Stimulated activated CD4-positive, alpha-beta T cell treated with anti-CD3 and anti-CD28 coated beads, Interleukin-4, amount 100 ng/mL, for 1 hour (primary cell): Measurements from ENCODE around the gene SEC14L5.
"Not testable (repeated sequence)": the region's sequence is repeated elsewhere in the genome, so short reads cannot be mapped to it uniquely, and the experiment has no call there.

ENCODE experiments used
- DNase-seq: peaks from one replicate; pipeline ENCODE4 v3.0.0-alpha.2; 2020

Gene SEC14L5

DNA sequence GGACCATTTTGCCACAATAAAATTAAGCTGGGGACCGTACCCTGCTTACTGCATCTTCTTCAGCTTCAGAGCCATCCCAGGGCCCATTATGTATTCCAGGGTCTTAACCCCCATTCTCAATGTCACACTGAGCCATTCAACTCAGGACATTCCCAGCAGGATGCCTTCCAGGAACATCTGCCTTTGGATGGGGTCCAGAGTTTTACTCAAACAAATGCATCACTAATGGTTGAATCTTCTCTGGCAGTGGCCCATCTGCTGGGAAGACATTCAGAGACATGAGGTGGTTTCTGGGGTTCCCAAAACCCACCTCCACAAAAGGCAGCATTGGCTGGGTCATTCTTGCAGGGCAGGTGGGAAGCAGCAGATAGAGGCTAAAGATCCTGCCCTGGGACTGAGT is 3.4 kb upstream of the SEC14L5 start:
- no peak for DNase-seq

DNA sequence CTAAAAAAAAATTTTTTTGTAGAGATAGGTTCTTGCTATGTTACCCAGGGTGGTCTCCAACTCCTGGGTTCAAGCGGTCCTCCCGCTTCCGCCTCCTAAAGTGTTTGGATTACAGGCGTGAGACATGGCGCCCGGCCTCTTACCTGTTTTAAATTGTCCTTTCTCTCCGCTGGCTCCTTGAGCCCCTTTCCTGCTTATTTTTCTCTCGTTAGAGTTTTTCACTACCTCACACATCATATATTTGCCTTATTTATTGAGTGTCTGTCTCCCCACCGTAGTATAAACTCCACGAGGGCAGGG is 760 bp upstream of the SEC14L5 start:
- DNase-seq, result no peak

DNA sequence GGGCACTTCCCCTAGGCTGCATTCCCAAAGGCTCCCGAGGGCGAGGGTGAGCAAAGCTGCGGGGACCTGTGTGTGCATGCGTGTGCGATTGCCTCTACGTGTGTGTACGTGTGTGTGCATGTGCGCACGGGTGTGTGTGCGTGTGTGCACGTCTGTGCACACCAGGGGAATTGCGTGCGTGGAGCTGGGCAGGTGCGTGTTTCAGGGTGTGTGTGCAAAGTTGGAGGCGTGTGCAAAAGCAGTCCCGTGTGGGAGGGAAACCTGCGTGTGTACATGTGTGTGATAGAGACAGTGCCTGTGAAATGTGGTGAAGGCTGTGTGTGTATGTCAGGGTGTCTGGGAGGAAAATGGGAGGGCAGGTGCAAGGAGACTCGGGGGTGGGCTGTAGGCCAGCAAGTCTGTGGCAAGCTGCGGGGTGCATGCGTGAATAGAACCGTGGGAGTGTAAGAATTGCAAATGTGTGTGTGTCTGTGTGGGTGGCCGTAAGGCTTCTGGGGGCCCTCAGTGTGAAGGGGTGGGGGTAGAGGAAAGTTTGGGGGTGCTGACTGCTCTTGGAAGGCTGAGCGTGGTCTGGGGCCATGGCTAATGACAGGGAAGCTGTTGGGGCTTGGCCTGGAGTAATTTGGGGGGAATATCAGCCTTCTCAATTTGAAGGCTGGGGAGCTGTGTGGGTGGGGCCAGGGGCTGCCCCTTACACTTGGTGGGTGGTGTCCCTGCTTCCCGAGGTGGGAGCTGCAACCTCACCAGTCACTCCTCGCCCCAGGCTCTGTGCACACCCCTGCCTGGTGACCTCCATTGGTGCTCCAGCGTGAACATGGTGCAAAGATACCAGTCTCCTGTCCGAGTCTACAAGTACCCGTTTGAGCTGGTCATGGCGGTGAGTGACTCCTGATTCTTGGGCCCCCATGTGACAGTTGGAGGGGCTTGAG is 644 bp downstream of the SEC14L5 start:
- no peak for DNase-seq

DNA sequence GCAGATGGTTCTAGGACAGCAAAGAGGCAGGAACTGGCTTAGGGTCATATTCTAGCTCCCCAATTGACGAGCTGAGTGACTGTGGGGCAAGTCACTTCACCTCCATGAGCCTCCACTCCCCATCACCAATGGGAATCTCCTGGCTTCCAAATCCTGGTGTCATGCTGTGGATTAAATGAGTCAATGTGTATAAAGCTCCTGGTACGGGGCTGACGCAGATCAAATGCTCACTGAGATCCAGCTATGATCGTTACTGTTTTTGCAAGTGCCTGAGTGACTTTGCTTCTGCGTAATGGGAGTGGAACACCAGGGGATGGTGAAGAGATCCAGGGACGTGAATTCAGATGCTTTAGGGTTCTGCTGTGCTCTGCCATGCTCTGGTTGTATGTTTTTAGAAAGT is 2.4 kb downstream of the SEC14L5 start:
- DNase-seq, result no peak

DNA sequence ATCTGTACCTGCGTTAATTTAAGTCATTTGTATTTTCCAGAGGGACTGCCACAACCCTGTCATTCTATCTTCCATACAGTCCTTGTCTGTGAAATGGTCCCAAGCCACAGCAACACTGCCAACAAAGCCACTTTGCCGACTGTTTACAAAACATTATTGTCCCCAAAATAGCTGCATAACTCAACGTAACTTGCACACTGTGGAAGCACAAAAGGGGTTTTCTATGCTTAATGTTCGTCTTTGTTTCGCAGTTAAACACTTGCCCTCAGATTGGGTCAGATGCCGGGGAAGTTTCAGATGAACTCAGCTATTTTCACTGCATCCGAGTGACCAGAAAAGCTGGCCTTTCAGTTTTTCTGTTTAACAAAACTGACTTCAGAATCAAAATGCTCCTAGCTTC is 4.6 kb downstream of the SEC14L5 start:
- DNase-seq, result no peak

DNA sequence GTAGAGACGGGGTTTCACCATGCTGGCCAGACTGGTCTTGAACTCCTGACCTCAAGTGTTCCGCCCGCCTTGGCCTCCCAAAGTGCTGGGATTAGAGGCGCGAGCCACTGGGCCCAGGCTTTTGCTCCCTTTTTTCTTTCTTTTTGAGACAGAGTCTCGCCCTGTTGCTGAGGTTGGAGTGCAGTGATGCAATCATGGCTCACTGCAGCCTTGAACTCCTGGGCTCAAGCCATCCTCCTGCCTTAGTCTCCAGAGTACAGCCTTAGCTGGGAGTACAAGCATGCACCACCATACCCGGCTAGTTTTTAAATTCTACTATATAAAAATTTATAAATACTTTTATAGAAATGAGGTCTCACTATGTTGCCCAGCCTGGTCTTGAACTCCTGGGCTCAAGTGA is 5.4 kb downstream of the SEC14L5 start:
- not testable (repeated sequence) for DNase-seq

DNA sequence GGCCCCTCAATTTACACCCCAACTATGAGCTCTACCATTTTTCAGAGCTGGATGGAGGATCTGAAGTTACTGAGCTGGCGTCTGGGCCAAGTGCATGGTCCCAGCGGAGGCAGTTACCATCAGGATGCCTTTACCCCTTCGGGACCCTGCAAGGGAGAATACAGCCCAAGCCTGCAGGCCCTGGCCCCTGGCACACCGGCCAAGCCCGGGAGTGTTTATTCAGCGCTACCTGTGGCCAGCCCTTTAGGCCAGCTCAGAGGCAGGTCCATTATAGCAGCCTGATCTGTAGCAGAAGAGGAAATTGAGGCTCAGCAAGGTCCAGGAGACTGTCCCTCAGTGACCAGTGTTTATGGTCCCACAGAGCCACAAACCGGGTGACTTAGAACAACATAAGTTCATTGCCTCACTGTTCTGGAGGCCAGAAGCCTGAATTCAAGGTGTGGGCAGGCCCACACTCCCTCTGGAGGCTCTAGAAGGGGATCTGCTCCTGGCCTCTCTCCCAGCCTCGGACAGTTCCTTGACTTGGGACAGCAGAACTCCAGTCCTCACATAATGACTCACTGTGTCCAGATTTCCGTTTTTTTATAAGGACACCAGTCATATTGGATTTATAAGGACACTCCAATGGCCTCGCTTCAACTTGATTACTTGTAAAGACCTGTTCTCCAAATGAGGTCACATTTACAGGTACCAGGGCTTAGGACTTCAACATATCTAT is 8.8 kb downstream of the SEC14L5 start:
- no peak for DNase-seq

DNA sequence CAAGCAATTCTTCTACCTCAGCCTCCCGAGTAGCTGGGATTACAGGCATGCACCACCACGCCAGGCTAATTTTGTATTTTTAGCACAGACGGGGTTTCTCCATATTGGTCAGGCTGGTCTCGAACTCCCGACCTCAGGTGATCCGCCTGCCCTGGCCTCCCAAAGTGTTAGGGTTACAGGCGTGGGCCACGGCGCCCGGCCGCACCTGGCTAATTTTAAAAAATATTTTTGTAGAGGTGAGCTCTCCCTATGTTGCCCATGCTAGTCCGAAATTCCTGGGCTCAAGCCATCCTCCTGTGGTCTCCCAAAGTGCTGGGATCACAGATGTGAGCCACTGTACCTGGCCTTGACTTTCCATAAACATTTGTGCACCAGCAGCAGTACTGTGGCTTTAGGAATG is 10.1 kb downstream of the SEC14L5 start:
- DNase-seq, result not testable (repeated sequence)

DNA sequence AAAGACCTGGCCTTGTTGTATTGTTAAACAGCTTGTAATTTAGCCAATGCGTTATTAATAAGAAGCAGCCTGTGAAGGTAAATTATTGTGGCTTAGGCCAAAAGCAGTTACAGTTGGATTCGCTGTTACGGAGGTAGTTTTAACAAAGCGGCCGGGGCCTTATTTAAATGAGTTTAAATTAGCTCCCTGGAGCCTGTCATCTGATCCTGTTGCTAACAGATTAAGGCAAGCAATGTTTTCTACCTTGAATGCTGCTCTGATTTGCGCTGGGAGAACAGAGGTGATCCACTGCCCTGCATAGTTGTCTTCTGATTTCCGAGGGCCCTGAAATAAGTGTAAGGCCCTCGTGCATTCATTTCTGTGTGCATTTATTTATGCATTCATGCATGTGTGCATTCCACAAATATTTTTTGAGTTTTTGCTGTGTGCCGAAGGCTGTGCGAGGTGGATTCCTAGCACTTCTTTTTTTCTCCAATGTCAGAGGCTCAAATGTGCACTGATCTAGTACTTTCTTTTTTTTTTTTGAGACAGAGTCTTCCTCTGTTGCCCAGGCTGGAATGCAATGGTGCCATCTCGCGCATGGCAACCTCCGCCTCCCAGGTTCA is 10.9 kb downstream of the SEC14L5 start:
- no peak for DNase-seq

DNA sequence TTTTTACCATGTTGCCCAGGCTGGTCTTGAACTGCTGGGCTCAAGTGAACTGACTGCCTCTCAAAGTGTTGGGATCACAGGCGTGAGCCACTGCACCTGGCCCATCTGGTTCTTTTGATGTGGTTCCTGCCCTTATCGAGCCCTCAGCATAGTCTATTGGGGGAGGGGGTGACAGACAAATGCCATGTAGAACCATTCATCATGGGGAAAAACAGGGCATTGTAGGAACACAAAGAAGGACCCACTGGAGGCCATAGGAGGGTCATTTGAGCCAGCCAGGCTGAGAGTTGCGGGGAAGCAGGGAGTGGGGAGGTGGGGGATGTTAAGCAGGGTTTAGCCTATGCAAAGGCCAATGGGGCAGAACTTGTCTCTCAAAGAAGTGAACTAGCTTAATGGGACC is 11.9 kb downstream of the SEC14L5 start:
- DNase-seq, result no peak

DNA sequence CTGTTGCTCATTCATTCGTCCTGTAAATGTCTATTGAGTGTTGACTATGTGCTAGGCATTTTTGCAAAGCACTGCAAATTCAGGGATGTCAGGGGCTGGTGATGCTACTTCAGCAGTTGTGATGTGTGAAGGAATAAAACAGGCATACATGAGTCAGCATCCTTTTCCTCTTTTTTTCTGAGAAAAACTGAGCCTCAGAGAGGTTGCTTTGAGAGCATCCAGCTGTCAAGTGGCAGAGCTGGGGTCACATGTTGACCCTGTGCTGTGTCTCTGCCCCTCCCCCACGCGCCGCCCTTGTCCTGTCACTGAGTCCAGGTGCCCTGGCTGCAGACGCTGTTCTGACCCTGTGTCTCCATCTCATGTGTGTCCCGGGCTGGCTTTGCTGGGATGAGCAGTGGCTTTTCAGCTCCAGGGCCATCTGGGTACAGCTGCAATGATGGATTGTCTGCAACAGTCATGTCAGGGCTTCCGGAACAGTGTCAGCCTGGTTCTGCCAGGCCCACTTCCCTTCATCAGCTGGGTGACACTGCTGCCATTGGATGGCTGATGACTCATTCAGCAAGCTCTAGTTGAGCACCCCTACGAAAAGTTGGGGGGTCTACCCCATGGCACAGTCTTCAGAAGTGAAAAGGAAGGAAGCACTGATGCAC is 14.9 kb downstream of the SEC14L5 start:
- no peak for DNase-seq

DNA sequence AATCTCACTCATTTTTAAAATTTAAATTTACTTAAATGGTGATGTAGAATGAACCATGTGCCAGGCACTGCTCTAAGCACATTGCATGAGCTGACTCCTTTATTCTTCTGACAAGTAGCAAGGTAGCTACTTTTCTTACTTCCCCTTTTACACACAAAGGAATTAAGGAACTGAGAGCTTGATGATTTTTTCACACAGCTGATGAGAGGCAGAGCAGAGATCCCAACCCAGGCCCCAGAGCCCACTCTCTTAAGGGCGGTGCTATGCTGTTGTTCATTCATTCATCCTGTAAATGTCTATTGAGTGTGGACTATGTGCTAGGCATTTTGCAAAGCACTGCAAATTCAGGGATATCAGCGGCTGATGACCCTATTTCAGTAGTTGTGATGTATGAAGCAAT is 17.9 kb downstream of the SEC14L5 start:
- DNase-seq, result no peak

DNA sequence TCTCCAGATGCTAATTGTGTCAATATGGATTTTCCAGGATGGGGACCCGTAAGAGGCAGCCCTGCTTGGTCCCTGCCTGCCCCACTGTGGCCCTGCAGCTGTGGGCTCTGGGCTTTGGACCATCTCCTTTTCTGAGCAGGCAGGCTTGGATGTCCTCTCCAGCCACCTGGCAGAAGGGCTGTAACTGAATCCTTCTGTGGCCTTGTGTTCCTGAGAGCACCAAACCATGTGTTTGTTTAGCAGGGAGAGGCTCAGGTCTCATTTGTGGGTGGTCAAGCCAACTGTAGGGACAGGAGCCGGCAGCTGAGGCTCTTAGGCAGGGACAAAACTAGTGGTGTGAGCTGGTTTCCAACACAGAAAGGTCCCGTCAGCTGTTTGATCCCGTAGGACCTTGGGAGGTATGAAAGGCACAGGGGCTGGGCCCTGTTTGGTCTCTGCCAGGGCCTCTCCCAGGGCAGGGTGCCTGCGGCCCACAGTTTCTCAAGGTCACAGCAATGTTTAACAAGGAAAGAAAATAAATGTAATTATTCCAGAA is 18.5 kb downstream of the SEC14L5 start:
- DNase-seq, result no peak

DNA sequence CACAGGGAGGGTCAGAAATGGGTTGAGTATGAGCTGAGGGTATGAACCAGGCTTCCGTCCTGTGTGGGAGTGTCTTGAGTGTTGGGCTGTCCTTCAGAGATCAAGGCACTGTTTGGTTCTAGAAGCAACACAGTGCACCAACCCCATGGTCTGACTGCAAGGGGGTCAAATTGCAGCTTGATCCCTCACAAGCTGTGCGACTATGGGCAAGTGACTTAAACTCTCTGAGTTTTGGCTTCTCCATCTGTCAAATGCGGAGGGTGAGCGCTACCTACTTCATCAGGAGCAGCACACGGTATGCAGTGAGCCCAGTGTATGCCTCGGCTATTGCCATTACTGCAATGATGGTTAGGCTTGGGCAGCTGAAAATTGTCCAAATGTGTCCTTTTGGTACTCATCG is 21.0 kb downstream of the SEC14L5 start:
- no peak for DNase-seq

DNA sequence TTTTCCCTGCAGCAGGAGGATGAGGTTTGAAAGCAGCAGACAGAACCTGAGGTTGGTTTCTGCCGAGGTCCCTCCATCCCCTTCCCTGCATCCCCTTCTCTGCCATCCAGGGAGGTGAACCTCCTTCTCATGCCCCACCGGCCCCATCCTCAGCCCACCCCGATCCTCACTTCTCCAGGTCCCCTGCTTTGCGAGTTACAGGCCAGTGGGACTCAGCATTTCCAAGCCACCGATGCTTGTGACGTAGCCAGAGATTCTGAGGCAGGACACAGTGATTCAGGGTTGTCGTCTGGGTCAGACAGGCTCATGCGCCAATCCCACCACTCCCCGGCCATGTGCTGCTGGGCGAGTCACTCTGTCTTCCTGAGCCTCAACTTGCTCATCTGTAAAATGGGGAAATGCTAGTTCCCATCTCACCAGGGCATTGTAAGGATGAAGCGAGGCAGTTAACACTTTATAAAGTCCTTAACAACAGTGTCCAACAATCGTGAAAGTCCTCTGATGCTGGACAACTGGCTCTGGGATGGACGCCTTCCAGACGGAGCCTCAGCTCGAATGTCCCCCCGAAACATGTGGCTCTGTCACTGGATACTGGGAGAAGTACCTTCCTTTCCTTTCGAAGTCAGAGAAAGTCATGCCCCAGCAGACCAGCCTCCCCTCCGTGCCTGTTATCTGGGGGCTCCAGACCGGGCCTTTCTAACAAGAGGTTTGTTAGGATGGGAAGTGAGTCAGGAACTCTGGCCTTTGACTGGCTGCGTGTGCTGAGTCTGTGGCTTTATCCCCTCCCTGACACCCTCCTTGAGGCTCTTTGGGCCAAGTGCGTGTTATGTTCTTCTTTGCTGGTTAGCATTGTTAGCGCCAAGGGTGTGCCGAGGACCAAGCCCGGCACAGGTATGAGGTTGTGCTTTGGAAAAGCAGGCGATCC is 21.9 kb downstream of the SEC14L5 start:
- DNase-seq, result no peak

DNA sequence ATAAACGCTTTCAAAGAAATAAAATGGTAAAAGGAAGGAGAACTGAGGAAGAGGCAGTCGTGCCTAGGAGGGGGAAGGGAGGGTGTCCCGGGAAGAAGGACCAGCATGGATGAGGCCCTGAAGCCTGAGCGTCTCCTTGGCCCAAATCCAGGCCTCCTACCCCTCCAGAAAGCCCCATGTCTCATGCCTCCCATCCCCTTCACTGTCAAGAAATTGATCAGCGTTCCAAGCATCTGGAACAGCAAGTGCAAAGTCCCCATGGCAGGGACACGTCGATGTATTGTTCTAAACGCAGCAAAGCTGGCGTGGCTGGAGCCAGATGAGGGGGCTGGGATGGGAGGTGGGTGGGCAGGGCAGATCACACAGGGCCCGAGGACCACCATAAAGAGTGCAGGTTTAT is 22.6 kb downstream of the SEC14L5 start:
- no peak for DNase-seq

DNA sequence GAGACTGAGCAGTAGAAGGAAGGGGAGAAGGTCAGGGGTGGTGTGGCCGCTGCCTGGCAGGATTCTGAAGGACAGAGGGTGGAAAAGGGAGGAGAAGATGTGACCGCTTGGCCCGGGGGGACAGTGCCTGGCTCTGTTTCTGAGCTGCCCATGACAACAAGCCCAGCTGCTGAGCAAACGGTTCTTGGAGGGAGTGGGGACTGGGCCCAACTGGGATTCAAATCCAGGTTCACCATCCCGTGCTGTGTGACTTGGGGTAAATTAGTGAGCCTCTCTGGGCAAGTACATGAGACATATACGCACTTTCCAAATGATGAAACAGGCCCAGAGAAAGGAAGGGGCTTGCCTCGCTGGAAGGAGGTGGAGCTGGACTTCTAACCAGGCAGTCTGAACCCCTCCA is 23.3 kb downstream of the SEC14L5 start:
- no peak for DNase-seq

DNA sequence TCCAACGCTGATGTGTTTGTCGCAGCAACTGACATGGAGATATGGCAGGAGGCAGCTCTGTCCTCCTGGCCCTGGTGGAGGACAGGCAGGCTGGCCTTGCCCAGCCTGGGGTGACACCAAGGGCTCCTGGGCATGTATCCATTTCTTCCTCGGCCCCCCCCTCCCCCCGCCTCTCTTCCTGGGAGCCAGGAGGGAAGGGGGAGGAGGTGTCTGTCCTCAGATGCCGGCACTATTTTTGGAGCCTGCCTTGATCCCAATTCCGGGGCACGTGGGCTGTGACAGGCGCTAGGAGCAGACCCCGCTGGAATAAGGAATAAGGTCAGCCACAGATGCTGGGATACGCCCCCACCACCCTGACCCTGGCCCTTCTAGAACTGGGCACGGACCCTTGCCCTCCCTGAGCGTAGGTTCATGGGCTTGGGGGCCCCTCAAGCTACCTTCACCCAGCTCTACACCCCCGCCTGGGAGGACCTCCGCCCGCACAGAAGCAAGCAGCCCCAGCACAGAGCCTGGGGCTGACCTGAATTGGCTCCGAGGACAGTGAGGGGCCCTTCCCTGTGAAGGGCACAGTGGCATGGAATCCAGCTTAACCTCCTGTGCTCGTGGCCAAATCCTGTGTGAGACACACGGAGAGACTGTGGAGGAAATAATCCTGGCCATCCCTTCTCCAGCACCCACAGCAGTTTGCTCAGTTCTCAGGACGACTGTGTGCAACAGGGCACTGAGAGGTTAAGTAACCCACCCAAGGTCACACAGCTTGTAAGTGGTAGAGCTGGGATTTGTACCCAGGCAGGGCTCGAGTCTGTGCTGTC is 24.1 kb downstream of the SEC14L5 start:
- no peak for DNase-seq

DNA sequence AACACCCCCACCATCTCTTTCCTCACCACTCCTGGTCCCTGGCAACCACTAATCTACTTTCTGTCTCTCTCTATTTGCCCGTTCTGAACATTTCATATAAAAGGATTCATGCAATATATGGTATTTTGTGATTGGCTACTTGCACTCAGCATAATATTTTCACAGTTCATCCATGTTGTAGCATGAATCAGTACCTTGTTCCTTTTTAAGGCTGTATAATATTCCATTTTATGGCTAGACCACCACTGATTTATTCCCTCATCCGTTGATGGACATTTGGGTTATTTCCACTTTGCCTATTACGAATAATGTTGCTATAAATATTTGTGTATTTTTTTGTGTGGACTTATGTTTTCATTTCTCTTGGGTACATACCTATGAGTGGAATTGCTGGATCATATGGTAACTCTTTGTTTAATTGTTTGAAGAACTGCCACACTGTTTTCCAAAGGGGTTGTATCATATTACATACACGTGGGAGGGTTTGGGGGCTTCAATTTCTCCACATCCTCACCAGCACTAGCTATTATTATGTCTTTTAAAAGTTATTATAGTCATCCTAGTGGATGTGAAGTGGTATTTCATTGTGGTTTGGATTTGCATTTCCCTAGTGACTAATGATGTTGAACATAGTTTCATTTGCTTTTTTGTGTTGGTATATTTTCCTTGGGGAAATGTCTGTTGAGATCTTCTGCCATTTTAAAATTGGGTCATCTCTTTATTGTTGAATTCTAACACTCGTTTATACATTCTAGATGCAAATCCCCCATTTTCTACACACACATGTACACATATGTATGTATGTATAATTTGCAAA is 26.3 kb downstream of the SEC14L5 start:
- no peak for DNase-seq

DNA sequence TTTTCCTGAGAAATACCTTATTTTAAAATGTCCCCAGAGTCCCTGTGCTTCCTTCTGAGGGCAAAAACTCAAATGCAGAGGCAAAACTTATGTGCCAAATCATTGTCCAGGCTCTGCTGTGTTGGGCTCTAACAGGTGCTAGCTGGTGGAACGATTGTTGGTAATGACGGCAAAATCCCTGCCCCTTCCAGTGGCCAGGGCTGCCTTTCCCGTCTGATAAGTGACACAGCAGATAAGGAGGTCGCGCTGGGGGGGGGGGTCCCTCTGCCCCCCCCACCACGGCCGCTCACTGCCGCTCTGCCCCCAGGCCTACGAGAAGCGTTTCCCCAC is 29.1 kb downstream of the SEC14L5 start:
- no peak for DNase-seq
